Esophagus muscularis mucosa (tissue), 4 donors: ENCODE data around the gene SHROOM2. TPM values are rescaled to one million over a fixed set of nuclear protein-coding genes. Genes with fewer than 3 reads are reported as not detected.

ENCODE experiments used
- DNase-seq: peaks from one replicate; pipeline ENCODE4 v3.0.0-alpha.2; 2017; ENCODE audit errors: extremely low spot score
- H3K27ac ChIP-seq, 4 donors: fragments of 200-600 bp; sonication (generic); replicated peaks in 1 of 4; 1 replicate in 3 of 4; 2 replicates in 1 of 4; pipeline ENCODE4 v1.5.1; 2016 to 2019; ENCODE audit warnings: mild to moderate bottlenecking in 1 of 4
- H3K27me3 ChIP-seq, 4 donors: fragments of 200-600 bp; sonication (generic); one replicate each; pipeline versions ENCODE4 v1.5.1 to v1.6.0; 2016 to 2019
- H3K36me3 ChIP-seq, 4 donors: fragments of 200-600 bp; sonication (generic); one replicate each; pipeline ENCODE4 v1.5.1; 2016 to 2019
- H3K4me1 ChIP-seq, 4 donors: fragments of 200-600 bp; sonication (generic); one replicate each; pipeline ENCODE4 v1.5.1; 2016 to 2019
- H3K4me3 ChIP-seq, 4 donors: fragments of 200-600 bp; sonication (generic); 1 replicate in 2 of 4; 2 replicates in 2 of 4; pipeline ENCODE4 v1.5.1; 2016 to 2019; ENCODE audit warnings: mild to moderate bottlenecking in 4 of 4, moderate library complexity in 1 of 4
- H3K9me3 ChIP-seq, 4 donors: fragments of 200-600 bp; sonication (generic); 1 replicate in 3 of 4; 2 replicates in 1 of 4; pipeline ENCODE4 v1.5.1; 2016 to 2019
- EP300 ChIP-seq: sonication (generic); formaldehyde crosslinking; IDR thresholded peaks from one replicate; pipeline ENCODE4 v1.6.1; 2017; ENCODE audit warnings: antibody characterized with exemption
- POLR2A ChIP-seq: fragments of 450-650 bp; IDR thresholded peaks from one replicate; pipeline ENCODE4 v1.6.1; 2017; ENCODE audit warnings: antibody characterized with exemption, moderate library complexity, mild to moderate bottlenecking, low read depth
- POLR2AphosphoS5 ChIP-seq, 2 donors: sonication (generic); formaldehyde crosslinking; IDR thresholded peaks; one replicate each; pipeline ENCODE4 v1.6.1; 2017; ENCODE audit warnings: antibody characterized with exemption in 2 of 2
- WGBS: methylation state at CpG from one replicate; pipeline ENCODE4 v1.1.5; 2018; 5-methylcytosine and 5-hydroxymethylcytosine counted together
- intact Hi-C: fragments of 100-400 bp; cut with DNase I; formaldehyde crosslinking; loops from one replicate; pipeline ENCODE4 v1.15.1; 2023
- total RNA-seq, 4 donors: library from RNA; depleted of rRNA; stranded (reverse); fragments of >200 nt; gene quantifications; one replicate each; pipeline versions ENCODE4 v1.1.0 to v1.2.1, GENCODE V29; 2016
- TF ChIP-seq, protein P1 (sequence below), 3 experiments: fragments of 200-600 bp in 2 of 3; fragments of 450-650 bp in 1 of 3; sonication (generic) in 2 of 3; IDR thresholded peaks; one replicate each; pipeline ENCODE4 v1.5.1; 2017 to 2019; ENCODE audit warnings: antibody characterized with exemption in 3 of 3, mild to moderate bottlenecking in 2 of 3, moderate library complexity in 1 of 3

The SHROOM2 gene
- total RNA-seq, 4 donors from 2014 or later, result 0.42 to 2.7 (median 1.4) TPM

- H3K4me1 ChIP-seq, result no peaks in the 10 kb centered on the region
- DNase-seq, result no peak
- 63% methylated on average over 6 of the region's 6 CpGs for WGBS
- H3K9me3 ChIP-seq, result no peaks in the 10 kb centered on the region
- H3K27ac ChIP-seq, result no peak overlapping the region
- H3K4me3 ChIP-seq, result no peak overlapping the region
- intact Hi-C loops, result no loop called here
- H3K36me3 ChIP-seq, result no peaks in the 10 kb centered on the region
- TF ChIP-seq POLR2A, result no peak
- H3K27me3 ChIP-seq, result no peaks in the 10 kb centered on the region
Observed at GRCh38 chrX:9902656-9903055, 116.4 kb downstream of the SHROOM2 start.

DNA sequence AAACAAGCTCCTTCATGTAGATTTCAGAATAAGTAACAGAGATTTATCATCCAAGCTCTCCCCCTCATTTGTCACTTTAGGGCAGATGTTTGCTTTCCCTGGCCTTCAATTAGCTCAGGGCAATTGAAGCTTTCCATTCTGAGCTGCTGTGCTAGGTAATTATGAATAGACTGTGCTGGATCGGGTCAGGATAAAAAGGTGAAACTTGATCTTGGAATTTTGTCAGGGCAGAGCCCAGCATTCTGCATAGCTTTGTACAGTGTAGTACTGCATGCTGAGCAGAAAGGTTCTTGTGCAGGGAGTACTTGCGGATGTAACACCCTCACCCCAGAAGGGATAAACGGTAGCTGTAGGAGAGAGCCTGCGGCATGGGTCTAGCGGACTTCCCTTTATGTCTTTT, 116.9 kb downstream of the SHROOM2 start:
- H3K27ac ChIP-seq, result no peak overlapping the region
- DNase-seq, result no peak
- H3K27me3 ChIP-seq, result no peaks in the 10 kb centered on the region
- no peaks in the 10 kb centered on the region for H3K36me3 ChIP-seq
- no peaks in the 10 kb centered on the region for H3K9me3 ChIP-seq
- no peak overlapping the region for H3K4me3 ChIP-seq
- 79% methylated on average over 5 of the region's 5 CpGs for WGBS
- TF ChIP-seq POLR2AphosphoS5 (IDR thresholded peaks at IDR 0.05) (no peak), EP300 (no peak), POLR2A (no peak)
- H3K4me1 ChIP-seq, result no peaks in the 10 kb centered on the region
- intact Hi-C loops, result no loop called here

DNA sequence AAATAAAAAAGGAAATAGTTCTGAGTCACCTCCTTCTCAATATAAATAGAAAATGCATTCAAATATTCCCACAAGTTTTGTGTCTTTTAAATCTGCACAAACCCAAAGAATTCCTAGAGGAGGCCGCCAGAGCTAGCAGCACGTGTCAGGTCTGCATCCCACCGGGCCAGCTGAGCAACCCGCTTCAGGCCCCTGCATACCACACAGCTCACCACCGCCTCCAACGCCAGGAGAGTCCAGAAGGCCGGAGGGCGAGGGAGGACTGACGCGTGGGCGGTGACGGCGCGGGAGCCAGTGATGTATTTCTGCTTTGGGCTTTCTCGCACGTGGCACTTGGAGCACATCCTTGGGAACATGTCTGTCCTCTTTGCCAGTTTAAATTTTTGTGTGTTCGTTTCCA, 119.1 kb downstream of the SHROOM2 start:
- TF ChIP-seq EP300, result no peak
- TF ChIP-seq POLR2A, result no peak
- no peak for TF ChIP-seq POLR2AphosphoS5 (IDR thresholded peaks at IDR 0.05)
- TF ChIP-seq, protein P1, sequence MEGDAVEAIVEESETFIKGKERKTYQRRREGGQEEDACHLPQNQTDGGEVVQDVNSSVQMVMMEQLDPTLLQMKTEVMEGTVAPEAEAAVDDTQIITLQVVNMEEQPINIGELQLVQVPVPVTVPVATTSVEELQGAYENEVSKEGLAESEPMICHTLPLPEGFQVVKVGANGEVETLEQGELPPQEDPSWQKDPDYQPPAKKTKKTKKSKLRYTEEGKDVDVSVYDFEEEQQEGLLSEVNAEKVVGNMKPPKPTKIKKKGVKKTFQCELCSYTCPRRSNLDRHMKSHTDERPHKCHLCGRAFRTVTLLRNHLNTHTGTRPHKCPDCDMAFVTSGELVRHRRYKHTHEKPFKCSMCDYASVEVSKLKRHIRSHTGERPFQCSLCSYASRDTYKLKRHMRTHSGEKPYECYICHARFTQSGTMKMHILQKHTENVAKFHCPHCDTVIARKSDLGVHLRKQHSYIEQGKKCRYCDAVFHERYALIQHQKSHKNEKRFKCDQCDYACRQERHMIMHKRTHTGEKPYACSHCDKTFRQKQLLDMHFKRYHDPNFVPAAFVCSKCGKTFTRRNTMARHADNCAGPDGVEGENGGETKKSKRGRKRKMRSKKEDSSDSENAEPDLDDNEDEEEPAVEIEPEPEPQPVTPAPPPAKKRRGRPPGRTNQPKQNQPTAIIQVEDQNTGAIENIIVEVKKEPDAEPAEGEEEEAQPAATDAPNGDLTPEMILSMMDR (IDR thresholded peaks at IDR 0.05), result no peak
- no peak for DNase-seq
- Histone ChIP-seq H3K4me3 (no peak overlapping the region), H3K27me3 (no peaks in the 10 kb centered on the region), H3K4me1 (no peaks in the 10 kb centered on the region), H3K27ac (no peak overlapping the region), H3K9me3 (no peaks in the 10 kb centered on the region), H3K36me3 (no peaks in the 10 kb centered on the region)
- intact Hi-C loops, result no loop called here
- WGBS, result 73% methylated on average over 8 of the region's 17 CpGs

DNA sequence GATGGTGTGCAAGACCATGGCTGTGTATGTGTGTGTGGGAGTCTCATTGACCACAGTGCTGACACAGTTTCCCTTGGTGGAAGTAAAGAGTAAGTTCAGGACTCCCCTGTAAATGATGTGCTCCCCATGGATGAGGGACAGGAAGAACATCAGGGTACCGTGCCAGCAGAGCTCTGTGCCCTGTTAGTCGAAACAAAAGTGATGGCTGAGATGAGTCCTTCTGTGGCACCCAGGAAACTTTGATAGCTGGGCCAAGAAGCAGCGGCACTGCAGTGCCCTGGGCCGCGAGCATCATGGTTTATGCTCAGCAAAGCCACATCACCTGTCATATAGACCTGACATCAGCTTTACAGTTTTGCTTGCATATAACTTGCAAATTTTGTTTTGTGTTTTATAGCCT, 119.5 kb downstream of the SHROOM2 start:
- no peaks in the 10 kb centered on the region for H3K9me3 ChIP-seq
- no peak overlapping the region for H3K27ac ChIP-seq
- WGBS, result 81% methylated on average over 5 of the region's 5 CpGs
- H3K36me3 ChIP-seq, result no peaks in the 10 kb centered on the region
- TF ChIP-seq, protein P1 (IDR thresholded peaks at IDR 0.05), result no peak
- TF ChIP-seq POLR2AphosphoS5 (IDR thresholded peaks at IDR 0.05) (no peak), EP300 (no peak)
- DNase-seq, result no peak
- no peaks in the 10 kb centered on the region for H3K4me1 ChIP-seq
- H3K27me3 ChIP-seq, result no peaks in the 10 kb centered on the region
- intact Hi-C loops, result no loop called here
- H3K4me3 ChIP-seq, result no peak overlapping the region

GRCh38 chrX:9906919-9907318, 120.7 kb downstream of the SHROOM2 start:
- H3K27me3 ChIP-seq, result no peaks in the 10 kb centered on the region
- TF ChIP-seq EP300 (no peak), POLR2A (no peak)
- H3K4me1 ChIP-seq, result no peaks in the 10 kb centered on the region
- no peak for DNase-seq
- H3K36me3 ChIP-seq, result no peaks in the 10 kb centered on the region
- H3K4me3 ChIP-seq, result no peak overlapping the region
- no peak overlapping the region for H3K27ac ChIP-seq
- intact Hi-C loops, result no loop called here
- no peaks in the 10 kb centered on the region for H3K9me3 ChIP-seq
- 79% methylated on average over 10 of the region's 10 CpGs for WGBS

DNA sequence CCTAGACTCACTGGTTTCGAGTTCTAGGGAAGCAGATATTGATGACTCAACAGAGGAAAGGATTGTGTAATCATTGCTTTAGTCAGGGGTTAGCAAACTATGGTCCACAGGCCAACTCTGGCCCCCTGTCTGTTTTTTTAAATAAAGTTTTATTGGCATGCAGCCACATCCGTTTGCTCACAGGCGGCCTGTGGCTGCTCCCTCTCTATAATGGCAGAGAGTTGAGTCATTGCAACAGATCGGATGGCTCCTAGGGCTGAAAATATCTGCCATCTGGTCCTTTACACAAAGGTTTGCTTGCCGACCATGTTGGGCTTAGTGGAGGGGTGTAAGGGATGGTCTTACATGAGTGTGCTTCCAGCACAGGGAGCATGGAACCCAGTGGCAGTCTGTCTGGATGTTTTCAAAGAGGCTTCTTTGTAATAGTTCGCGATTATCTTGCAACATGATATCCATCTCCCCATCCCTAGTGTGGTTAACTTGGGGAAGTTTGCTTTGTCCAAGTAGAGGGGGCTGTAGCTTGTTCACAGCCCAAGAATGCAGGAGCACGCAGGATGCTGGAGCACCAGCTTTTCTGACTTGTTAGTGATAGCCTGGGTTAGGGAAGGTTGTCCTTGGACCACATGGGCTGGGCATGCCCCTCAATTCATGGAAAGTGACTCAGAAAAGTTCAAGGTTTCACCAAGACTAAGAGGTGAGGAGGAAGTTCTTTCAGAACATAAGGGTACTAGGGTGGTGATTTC, 121.6 kb downstream of the SHROOM2 start:
- WGBS, result 72% methylated on average over 8 of the region's 8 CpGs
- H3K36me3 ChIP-seq, result no peaks in the 10 kb centered on the region
- intact Hi-C loops, result no loop called here
- H3K27me3 ChIP-seq, result no peaks in the 10 kb centered on the region
- TF ChIP-seq EP300 (no peak), POLR2A (no peak), POLR2AphosphoS5 (IDR thresholded peaks at IDR 0.05) (no peak)
- TF ChIP-seq, protein P1 (IDR thresholded peaks at IDR 0.05), result no peak
- H3K4me1 ChIP-seq, result no peaks in the 10 kb centered on the region
- no peaks in the 10 kb centered on the region for H3K9me3 ChIP-seq
- H3K27ac ChIP-seq, result no peak overlapping the region
- no peak overlapping the region for H3K4me3 ChIP-seq
- no peak for DNase-seq
